ENCODE results near the gene NUDT21.

DNA sequence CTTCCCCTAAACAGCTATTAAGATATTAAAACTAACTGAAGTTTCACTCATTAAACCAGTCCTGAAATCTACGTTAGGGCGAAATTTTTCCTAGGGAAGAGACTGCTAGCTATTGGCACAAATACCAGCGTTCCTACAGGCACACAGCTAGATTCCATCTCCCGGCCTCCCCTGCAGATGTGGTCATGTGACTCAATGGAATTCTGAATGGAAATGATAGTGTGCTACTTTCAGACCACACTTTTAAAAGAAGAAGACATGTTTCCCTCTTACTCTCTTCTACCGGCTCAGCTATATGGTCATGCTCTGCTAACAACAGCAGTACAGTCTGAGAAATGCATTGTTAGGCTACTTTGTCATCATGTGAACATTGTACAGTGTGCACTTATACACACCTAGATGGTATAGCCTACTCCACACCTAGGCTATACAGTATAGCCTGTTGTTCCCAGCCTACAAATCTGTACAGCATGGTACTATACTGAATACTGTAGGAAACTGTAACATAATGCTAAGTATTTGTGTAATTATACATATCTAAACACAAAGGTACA is 31.6 kb upstream of the NUDT21 start:
- TF ChIP-seq SP1 (IDR thresholded peaks at IDR 0.05) (no peak), FOXM1 (IDR thresholded peaks at IDR 0.05; ENCODE audit: borderline replicate concordance) (no peak)

Measured in HEK293T (cell line).